Body of pancreas (tissue), 4 donors: ENCODE measurements around the gene P4HB.

Experiments
- POLR2A ChIP-seq, 3 donors: fragments of 450-650 bp; IDR thresholded peaks; one replicate each; pipeline ENCODE4 v1.6.1; 2016; ENCODE audit warnings: antibody characterized with exemption in 3 of 3, mild to moderate bottlenecking in 2 of 3
- TF ChIP-seq, protein P1 (sequence below), 7 experiments: fragments of 450-650 bp in 4 of 7; fragments of 200-600 bp in 3 of 7; sonication (generic) in 3 of 7; IDR thresholded peaks; one replicate each; pipeline ENCODE4 v1.5.1; 2016 to 2019; ENCODE audit warnings: antibody characterized with exemption in 7 of 7

DNA sequence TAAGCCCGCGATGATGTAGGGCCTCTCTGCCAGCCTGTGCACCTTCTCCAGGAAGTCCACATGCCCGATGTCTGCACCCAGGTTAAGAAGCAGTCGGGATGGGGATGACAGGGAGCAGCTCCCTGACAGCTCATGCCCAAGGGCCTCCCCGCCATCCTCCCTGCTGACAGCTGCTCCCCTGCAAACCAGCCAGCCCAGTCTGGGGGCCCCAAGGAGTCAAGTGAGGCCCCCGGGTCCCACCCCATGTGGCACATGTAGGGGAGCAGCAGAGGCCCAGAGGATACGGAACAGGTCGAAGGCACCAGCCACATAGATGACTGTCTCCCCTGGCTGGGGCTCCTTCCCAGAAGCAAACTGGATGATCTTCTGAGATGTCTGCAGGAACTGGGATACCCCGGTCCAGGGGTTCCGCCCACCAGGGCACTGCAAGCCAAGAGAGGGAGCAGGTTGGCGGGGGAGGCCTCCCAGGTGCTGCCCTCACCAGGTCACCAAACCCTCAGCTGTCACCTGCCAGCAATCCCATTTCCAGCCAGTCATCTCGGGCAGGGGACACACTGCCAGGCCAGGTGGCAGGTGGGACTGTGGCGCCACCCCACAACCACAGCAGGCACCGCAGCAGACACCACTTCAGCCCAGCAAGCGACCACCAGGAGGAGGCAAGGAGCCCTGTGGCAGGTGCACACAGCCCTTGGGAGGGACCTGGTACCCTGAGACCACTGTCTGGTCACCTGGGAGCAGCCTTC lies 46.3 kb upstream of the P4HB start:
- TF ChIP-seq, protein P1, sequence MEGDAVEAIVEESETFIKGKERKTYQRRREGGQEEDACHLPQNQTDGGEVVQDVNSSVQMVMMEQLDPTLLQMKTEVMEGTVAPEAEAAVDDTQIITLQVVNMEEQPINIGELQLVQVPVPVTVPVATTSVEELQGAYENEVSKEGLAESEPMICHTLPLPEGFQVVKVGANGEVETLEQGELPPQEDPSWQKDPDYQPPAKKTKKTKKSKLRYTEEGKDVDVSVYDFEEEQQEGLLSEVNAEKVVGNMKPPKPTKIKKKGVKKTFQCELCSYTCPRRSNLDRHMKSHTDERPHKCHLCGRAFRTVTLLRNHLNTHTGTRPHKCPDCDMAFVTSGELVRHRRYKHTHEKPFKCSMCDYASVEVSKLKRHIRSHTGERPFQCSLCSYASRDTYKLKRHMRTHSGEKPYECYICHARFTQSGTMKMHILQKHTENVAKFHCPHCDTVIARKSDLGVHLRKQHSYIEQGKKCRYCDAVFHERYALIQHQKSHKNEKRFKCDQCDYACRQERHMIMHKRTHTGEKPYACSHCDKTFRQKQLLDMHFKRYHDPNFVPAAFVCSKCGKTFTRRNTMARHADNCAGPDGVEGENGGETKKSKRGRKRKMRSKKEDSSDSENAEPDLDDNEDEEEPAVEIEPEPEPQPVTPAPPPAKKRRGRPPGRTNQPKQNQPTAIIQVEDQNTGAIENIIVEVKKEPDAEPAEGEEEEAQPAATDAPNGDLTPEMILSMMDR (IDR thresholded peaks at IDR 0.05) = no peak
- no peak for TF ChIP-seq POLR2A (IDR thresholded peaks at IDR 0.05)
